Neural crest cell (in vitro differentiated cells): ENCODE data around the gene ADRA1B. TPM values are rescaled to one million over a fixed set of nuclear protein-coding genes. Genes with fewer than 3 reads are reported as not detected.

Experiments used
- DNase-seq: peaks from one replicate; pipeline ENCODE4 v3.0.0; 2021; ENCODE audit warnings: low read depth, mixed read lengths, low spot score
- H3K27ac Mint-ChIP-seq: one replicate; pipeline ENCODE4 v1.8.0; 2021; ENCODE audit warnings: mild to moderate bottlenecking, mixed read lengths; ENCODE audit not compliant: unreplicated experiment
- H3K27me3 Mint-ChIP-seq: 2 replicates; pipeline ENCODE4 v1.8.0; 2021; ENCODE audit warnings: low read depth, mild to moderate bottlenecking, mixed read lengths
- H3K36me3 Mint-ChIP-seq: 2 replicates; pipeline ENCODE4 v1.8.0; 2021; ENCODE audit warnings: low read depth, mild to moderate bottlenecking, mixed read lengths
- H3K4me1 Mint-ChIP-seq: 2 replicates; pipeline ENCODE4 v1.8.0; 2021; ENCODE audit warnings: mixed read lengths
- H3K4me3 Mint-ChIP-seq: one replicate; pipeline ENCODE4 v1.8.0; 2021; ENCODE audit warnings: mild to moderate bottlenecking, mixed read lengths
- H3K9me3 Mint-ChIP-seq: 2 replicates; pipeline ENCODE4 v1.8.0; 2021; ENCODE audit warnings: mixed read lengths
- CTCF ChIP-seq: fragments of 200-600 bp; sonication (generic); conservative IDR thresholded peaks from 2 replicates; pipeline ENCODE4 v1.5.0; 2021; ENCODE audit warnings: antibody characterized with exemption, mild to moderate bottlenecking
- total RNA-seq: library from RNA; stranded (reverse); gene quantifications from 2 replicates; pipeline ENCODE4 v1.2.1, GENCODE V29; 2021

ADRA1B gene
- total RNA-seq, 1 donor from 2014 or later = 0.19 TPM

GRCh38 chr5:159886296-159886695, 30.0 kb upstream of the ADRA1B start:
- Mint-ChIP-seq H3K4me1 (no peaks in the 10 kb centered on the region), H3K4me3 (no peak overlapping the region), H3K27me3 (peaks cover 11% of the 10 kb centered on the region), H3K27ac (no peak overlapping the region), H3K36me3 (no peaks in the 10 kb centered on the region), H3K9me3 (no peaks in the 10 kb centered on the region)
- no peak for TF ChIP-seq CTCF
- no peak for DNase-seq

GRCh38 chr5:159887050-159887449, 29.2 kb upstream of the ADRA1B start:
- Mint-ChIP-seq H3K27me3 (peaks cover 6% of the 10 kb centered on the region), H3K36me3 (no peaks in the 10 kb centered on the region), H3K4me3 (no peak overlapping the region), H3K9me3 (no peaks in the 10 kb centered on the region), H3K4me1 (no peaks in the 10 kb centered on the region), H3K27ac (no peak overlapping the region)
- no peak for TF ChIP-seq CTCF
- DNase-seq = no peak

GRCh38 chr5:159888860-159889259, 27.4 kb upstream of the ADRA1B start:
- TF ChIP-seq CTCF = no peak
- Mint-ChIP-seq H3K36me3 (no peaks in the 10 kb centered on the region), H3K27ac (no peak overlapping the region), H3K9me3 (no peaks in the 10 kb centered on the region), H3K27me3 (peaks cover 3% of the 10 kb centered on the region), H3K4me3 (no peak overlapping the region), H3K4me1 (no peaks in the 10 kb centered on the region)
- DNase-seq = no peak

- TF ChIP-seq CTCF = no peak
- Mint-ChIP-seq H3K4me1 (no peaks in the 10 kb centered on the region), H3K4me3 (no peak overlapping the region), H3K36me3 (no peaks in the 10 kb centered on the region), H3K27me3 (peaks cover 3% of the 10 kb centered on the region), H3K27ac (no peak overlapping the region), H3K9me3 (no peaks in the 10 kb centered on the region)
- no peak for DNase-seq
Observed at GRCh38 chr5:159890141-159890540, 26.1 kb upstream of the ADRA1B start.

GRCh38 chr5:159891371-159891770, 24.9 kb upstream of the ADRA1B start:
- no peak for TF ChIP-seq CTCF
- no peak overlapping the region for H3K27ac Mint-ChIP-seq
- H3K9me3 Mint-ChIP-seq = no peaks in the 10 kb centered on the region
- peaks cover 3% of the 10 kb centered on the region for H3K27me3 Mint-ChIP-seq
- DNase-seq = no peak
- H3K36me3 Mint-ChIP-seq = no peaks in the 10 kb centered on the region
- H3K4me1 Mint-ChIP-seq = no peaks in the 10 kb centered on the region
- no peak overlapping the region for H3K4me3 Mint-ChIP-seq
